GM10266 (cell line): ENCODE data around the gene RNF43.

Source experiments
- DNase-seq: peaks from one replicate; pipeline ENCODE4 v3.0.0; 2012; ENCODE audit errors: extremely low spot score
- CTCF ChIP-seq: IDR thresholded peaks from 2 replicates; pipeline ENCODE4 v1.5.1; 2012; ENCODE audit warnings: mild to moderate bottlenecking, low read depth; ENCODE audit not compliant: control insufficient read depth, insufficient read depth; ENCODE audit errors: missing control alignments

Gene RNF43

GRCh38 chr17:58377093-58377601 lies 40.2 kb downstream of the RNF43 start:
- DNase-seq, result no peak
- no peak for TF ChIP-seq CTCF

GRCh38 chr17:58376472-58377000 lies 40.8 kb downstream of the RNF43 start:
- no peak for TF ChIP-seq CTCF
- DNase-seq, result no peak

- DNase-seq, result no peak
- no peak for TF ChIP-seq CTCF
These were observed 41.5 kb downstream of the RNF43 start for GRCh38 chr17:58375811-58376210.

GRCh38 chr17:58375256-58375655 lies 42.1 kb downstream of the RNF43 start:
- DNase-seq, result no peak
- no peak for TF ChIP-seq CTCF

GRCh38 chr17:58373923-58374322 lies 43.4 kb downstream of the RNF43 start:
- TF ChIP-seq CTCF, result no peak
- no peak for DNase-seq

- no peak for DNase-seq
- TF ChIP-seq CTCF, result no peak
These were observed 44.3 kb downstream of the RNF43 start for GRCh38 chr17:58373003-58373402.

GRCh38 chr17:58371300-58371950 lies 45.9 kb downstream of the RNF43 start:
- DNase-seq, result no peak
- no peak for TF ChIP-seq CTCF
